Calu3 (cell line): ENCODE data around the gene SYNPO2. TPM values are rescaled to one million over a fixed set of nuclear protein-coding genes. Genes with fewer than 3 reads are reported as not detected.

ENCODE experiments used
- BruUV-seq: library from RNA; stranded (reverse); fragments of 400-500 nt; replicated peaks from 2 replicates; lab custom pipeline; 2021; lab: Mats Ljungman, UMichigan
- CTCF ChIA-PET: fragments of 300-600 bp; sonication (Branson Sonifier 250); formaldehyde crosslinking; loops from one replicate; lab custom pipeline; 2022; ENCODE audit warnings: antibody characterized with exemption; lab: Charles Lee
- DNase-seq: peaks from one replicate; pipeline ENCODE4 v3.0.0; 2022
- H3K27ac Mint-ChIP-seq: one replicate; pipeline ENCODE4 v1.8.0; 2022; ENCODE audit warnings: mixed read lengths; ENCODE audit not compliant: unreplicated experiment
- H3K27me3 Mint-ChIP-seq: one replicate; pipeline ENCODE4 v1.8.0; 2022; ENCODE audit warnings: mixed read lengths; ENCODE audit not compliant: unreplicated experiment
- H3K36me3 Mint-ChIP-seq: one replicate; pipeline ENCODE4 v1.8.0; 2022; ENCODE audit warnings: mild to moderate bottlenecking, moderate library complexity, mixed read lengths; ENCODE audit not compliant: insufficient read depth, unreplicated experiment
- H3K4me1 Mint-ChIP-seq: one replicate; pipeline ENCODE4 v1.8.0; 2022; ENCODE audit warnings: mild to moderate bottlenecking, low read depth, mixed read lengths; ENCODE audit not compliant: unreplicated experiment
- H3K4me3 Mint-ChIP-seq: one replicate; pipeline ENCODE4 v1.8.0; 2022; ENCODE audit warnings: mild to moderate bottlenecking, low read depth, moderate library complexity, mixed read lengths; ENCODE audit not compliant: unreplicated experiment
- H3K9me3 Mint-ChIP-seq: one replicate; pipeline ENCODE4 v1.8.0; 2022; ENCODE audit warnings: low read depth, mixed read lengths; ENCODE audit not compliant: unreplicated experiment
- intact Hi-C: fragments of 100-400 bp; cut with micrococcal nuclease; formaldehyde crosslinking; loops from one replicate; pipeline ENCODE4 v1.10.0; 2022; ENCODE audit not compliant: unreplicated experiment
- total RNA-seq: library from RNA; stranded (reverse); gene quantifications from 2 replicates; pipeline ENCODE4 v1.2.3, GENCODE V29; 2022
- TF ChIP-seq, protein P1 (sequence below): fragments of 200-600 bp; IDR thresholded peaks from one replicate; pipeline ENCODE4 v1.8.0; 2022; ENCODE audit warnings: antibody characterized with exemption; ENCODE audit not compliant: unreplicated experiment

SYNPO2 gene
- total RNA-seq, 1 experiment from 2014 or later: 0.17 TPM

DNA sequence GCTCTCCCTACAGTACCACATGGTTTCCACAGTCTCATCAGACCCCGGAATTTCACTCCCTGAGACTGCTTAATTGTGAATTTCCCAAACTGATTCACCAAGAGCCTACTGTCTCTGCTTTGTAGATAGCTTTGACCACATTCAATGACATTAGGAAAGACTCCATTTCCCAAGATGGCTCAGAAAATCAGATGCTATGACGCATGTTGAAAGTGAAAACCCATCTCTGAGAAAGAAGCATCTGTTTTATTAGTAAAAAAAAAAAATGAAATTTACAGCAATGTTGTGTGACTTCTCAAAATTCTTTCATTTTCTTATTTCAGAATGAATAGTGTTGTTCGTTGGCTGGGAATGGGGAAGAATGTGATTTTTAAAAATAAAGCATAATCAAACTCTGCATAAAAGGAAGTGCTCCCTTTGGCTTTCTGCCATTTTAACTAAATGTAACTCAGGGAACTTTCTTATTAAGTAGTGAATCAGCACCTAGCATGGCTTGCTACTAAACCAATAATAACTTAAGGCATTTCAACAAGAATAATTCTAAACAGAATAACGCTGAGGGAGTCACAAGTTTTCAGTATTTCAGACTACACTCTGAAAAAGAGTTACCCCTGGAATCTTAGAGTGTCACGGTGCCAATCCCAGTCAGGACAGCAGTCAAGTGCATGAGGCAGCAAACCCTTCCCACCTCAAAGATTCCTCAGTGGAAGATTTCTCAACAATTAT is 149.6 kb downstream of the SYNPO2 start:
- TF ChIP-seq, protein P1, sequence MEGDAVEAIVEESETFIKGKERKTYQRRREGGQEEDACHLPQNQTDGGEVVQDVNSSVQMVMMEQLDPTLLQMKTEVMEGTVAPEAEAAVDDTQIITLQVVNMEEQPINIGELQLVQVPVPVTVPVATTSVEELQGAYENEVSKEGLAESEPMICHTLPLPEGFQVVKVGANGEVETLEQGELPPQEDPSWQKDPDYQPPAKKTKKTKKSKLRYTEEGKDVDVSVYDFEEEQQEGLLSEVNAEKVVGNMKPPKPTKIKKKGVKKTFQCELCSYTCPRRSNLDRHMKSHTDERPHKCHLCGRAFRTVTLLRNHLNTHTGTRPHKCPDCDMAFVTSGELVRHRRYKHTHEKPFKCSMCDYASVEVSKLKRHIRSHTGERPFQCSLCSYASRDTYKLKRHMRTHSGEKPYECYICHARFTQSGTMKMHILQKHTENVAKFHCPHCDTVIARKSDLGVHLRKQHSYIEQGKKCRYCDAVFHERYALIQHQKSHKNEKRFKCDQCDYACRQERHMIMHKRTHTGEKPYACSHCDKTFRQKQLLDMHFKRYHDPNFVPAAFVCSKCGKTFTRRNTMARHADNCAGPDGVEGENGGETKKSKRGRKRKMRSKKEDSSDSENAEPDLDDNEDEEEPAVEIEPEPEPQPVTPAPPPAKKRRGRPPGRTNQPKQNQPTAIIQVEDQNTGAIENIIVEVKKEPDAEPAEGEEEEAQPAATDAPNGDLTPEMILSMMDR: no peak
- intact Hi-C loops: no loop called here
- BruUV-seq: no TSS peak
- Mint-ChIP-seq H3K9me3 (no peaks in the 10 kb centered on the region), H3K4me1 (peaks cover 7% of the 10 kb centered on the region), H3K36me3 (no peaks in the 10 kb centered on the region), H3K27me3 (no peaks in the 10 kb centered on the region), H3K4me3 (no peak overlapping the region), H3K27ac (no peak overlapping the region)
- no peak for DNase-seq
- CTCF ChIA-PET: interaction anchor here (0.6 to 0.7 kb wide), 2 partner anchors 17 to 221 kb away, joined by 3 read pairs; no protein-coding TSS in a partner anchor

DNA sequence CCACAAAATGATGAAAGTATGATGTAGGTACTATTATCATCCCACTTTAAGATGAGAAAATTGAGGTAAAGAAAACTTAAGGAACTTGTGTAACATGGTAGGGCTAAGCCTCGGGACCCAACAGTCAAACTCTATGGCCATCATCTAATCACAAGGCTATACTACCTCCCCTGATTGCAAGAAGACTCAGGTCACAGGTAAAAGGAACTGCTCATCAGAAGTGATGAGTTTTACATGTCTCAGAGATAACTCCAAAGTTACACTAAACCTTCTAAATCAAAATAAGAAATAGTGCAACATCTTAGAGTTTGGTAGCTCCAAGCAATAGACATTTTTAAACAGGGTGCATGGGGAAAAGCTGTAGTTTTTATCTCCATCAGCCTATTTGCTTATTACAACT is 150.5 kb downstream of the SYNPO2 start:
- Mint-ChIP-seq H3K4me1 (peaks cover 7% of the 10 kb centered on the region), H3K36me3 (no peaks in the 10 kb centered on the region)
- no TSS peak for BruUV-seq

DNA sequence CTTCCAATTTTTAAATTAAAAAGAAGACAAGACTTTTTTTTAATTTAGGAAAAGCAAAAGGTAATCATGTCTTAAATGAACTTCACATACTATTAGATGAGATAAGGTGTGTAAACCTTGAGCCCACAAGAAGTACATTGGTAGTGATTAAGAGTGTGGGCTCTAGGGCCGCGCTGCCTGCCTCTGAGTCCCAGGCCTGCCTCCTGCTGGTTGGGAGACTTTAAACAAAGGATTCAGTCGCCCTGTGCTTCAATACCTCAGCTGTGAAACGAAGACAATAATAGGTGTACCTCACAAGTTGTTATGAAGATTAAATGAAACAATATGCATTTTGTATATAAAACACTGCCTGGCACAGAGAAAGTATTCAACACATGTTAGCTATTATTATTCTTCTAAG is 151.1 kb downstream of the SYNPO2 start:
- Mint-ChIP-seq H3K36me3 (no peaks in the 10 kb centered on the region), H3K4me1 (peaks cover 7% of the 10 kb centered on the region), H3K9me3 (no peaks in the 10 kb centered on the region), H3K4me3 (no peak overlapping the region), H3K27ac (no peak overlapping the region), H3K27me3 (no peaks in the 10 kb centered on the region)
- BruUV-seq: no TSS peak
- CTCF ChIA-PET: interaction anchor here (1.8 kb wide), 1 partner anchor 14 kb away, joined by 5 read pairs; no protein-coding TSS in a partner anchor
- DNase-seq: no peak
- intact Hi-C loops: loop anchor here (5.0 kb wide), 2 partner anchors 68 to 173 kb away; partner anchors contain the start of gene USP53
- TF ChIP-seq, protein P1: no peak

More for the DNA sequence above, 150.5 kb downstream of the SYNPO2 start:
- Mint-ChIP-seq H3K4me3 (no peak overlapping the region), H3K27ac (no peak overlapping the region), H3K9me3 (no peaks in the 10 kb centered on the region), H3K27me3 (no peaks in the 10 kb centered on the region)
- no peak for DNase-seq
- intact Hi-C loops: no loop called here
- TF ChIP-seq, protein P1: no peak
- CTCF ChIA-PET: interaction anchor here (0.7 kb wide), 1 partner anchor 17 kb away, joined by 3 read pairs; no protein-coding TSS in a partner anchor

DNA sequence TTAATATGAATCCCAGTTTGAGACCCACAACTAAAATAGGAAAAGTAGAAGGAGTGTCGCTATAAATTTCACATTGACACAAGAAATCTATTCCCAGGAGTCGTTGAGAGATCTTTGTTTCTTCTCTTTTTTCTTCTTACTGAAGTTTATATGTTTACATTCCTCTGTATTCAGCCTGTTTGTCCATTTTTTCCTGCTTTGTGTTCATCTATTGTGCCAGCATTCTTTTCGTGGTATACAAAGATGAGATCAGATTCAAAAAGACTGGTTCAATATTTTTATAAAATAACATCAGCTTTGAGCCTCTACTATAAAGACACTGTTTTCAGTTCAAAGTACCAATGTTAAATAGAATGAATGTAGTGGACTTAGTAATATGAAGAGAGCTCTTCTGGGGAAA is 151.6 kb downstream of the SYNPO2 start:
- CTCF ChIA-PET: interaction anchor here (1.8 kb wide), 1 partner anchor 14 kb away, joined by 5 read pairs; no protein-coding TSS in a partner anchor
- no peaks in the 10 kb centered on the region for H3K27me3 Mint-ChIP-seq
- no peak overlapping the region for H3K27ac Mint-ChIP-seq

More for the DNA sequence above, 151.6 kb downstream of the SYNPO2 start:
- BruUV-seq: no TSS peak
- peaks cover 7% of the 10 kb centered on the region for H3K4me1 Mint-ChIP-seq
- intact Hi-C loops: loop anchor here (5.0 kb wide), 2 partner anchors 67 to 172 kb away; partner anchors contain the start of gene USP53
- no peak overlapping the region for H3K4me3 Mint-ChIP-seq
- no peak for DNase-seq
- no peaks in the 10 kb centered on the region for H3K9me3 Mint-ChIP-seq
- no peaks in the 10 kb centered on the region for H3K36me3 Mint-ChIP-seq
- TF ChIP-seq, protein P1: no peak
